Hypothalamus (tissue), 51 donors: ENCODE results near the gene MINK1.
"Not testable (repeated sequence)": the region's sequence is repeated elsewhere in the genome, so short reads cannot be mapped to it uniquely, and the experiment has no call there.

Experiments used
- DNase-seq, 51 donors: peaks; one replicate each; lab custom pipeline; 2025; lab: John Stamatoyannopoulos, UW

Gene MINK1

DNA sequence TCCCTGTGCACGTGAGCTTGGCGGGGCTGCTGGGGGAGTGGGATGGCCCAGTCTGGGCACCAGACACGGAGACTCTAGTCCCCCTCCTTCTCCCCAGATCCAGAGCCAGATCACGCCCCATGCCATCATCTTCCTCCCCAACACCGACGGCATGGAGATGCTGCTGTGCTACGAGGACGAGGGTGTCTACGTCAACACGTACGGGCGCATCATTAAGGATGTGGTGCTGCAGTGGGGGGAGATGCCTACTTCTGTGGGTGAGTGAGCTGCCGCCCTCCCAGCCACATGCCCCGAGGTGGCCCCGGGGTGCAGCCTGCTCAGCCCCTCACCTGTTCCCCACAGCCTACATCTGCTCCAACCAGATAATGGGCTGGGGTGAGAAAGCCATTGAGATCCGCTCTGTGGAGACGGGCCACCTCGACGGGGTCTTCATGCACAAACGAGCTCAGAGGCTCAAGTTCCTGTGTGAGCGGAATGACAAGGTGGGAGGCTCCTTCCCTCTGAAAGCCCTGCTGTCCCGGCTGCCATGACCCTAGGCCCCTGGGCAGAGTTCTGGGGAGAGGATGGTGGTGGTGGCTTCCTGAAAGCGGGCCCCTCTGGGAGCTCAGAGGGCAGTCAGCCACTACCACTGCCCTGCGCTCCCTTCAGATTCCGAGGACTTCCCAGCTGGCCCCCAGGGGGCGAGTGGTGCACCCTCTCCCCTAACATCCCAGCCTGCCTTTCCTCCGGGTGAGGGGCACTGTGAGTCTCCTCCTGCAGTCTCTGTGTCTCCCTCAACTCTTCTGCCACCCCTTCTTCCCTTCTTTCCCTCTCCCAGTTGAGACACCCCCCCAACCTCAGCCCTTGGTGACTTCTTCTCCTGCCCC is 63.4 kb downstream of the MINK1 start:
- no peak for DNase-seq

DNA sequence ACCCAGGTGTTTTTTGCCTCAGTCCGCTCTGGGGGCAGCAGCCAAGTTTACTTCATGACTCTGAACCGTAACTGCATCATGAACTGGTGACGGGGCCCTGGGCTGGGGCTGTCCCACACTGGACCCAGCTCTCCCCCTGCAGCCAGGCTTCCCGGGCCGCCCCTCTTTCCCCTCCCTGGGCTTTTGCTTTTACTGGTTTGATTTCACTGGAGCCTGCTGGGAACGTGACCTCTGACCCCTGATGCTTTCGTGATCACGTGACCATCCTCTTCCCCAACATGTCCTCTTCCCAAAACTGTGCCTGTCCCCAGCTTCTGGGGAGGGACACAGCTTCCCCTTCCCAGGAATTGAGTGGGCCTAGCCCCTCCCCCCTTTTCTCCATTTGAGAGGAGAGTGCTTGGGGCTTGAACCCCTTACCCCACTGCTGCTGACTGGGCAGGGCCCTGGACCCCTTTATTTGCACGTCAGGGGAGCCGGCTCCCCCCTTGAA is 64.1 kb downstream of the MINK1 start:
- DNase-seq = no peak

- DNase-seq = no peak
Observed at GRCh38 chr17:4897785-4898184, 64.6 kb downstream of the MINK1 start.

GRCh38 chr17:4898351-4898750 is 65.2 kb downstream of the MINK1 start:
- no peak for DNase-seq

GRCh38 chr17:4898927-4899326 is 65.8 kb downstream of the MINK1 start:
- no peak for DNase-seq

- peak in 26 of 51 donors; percentile 6 to 80 (median 44) for DNase-seq
Observed at GRCh38 chr17:4899341-4900230, 66.4 kb downstream of the MINK1 start, which contains the start of gene C17orf107. TSS of gene C17orf107 (plus strand) at chr17:4899536. CDS start at chr17:4899763, 227 bp downstream.

DNA sequence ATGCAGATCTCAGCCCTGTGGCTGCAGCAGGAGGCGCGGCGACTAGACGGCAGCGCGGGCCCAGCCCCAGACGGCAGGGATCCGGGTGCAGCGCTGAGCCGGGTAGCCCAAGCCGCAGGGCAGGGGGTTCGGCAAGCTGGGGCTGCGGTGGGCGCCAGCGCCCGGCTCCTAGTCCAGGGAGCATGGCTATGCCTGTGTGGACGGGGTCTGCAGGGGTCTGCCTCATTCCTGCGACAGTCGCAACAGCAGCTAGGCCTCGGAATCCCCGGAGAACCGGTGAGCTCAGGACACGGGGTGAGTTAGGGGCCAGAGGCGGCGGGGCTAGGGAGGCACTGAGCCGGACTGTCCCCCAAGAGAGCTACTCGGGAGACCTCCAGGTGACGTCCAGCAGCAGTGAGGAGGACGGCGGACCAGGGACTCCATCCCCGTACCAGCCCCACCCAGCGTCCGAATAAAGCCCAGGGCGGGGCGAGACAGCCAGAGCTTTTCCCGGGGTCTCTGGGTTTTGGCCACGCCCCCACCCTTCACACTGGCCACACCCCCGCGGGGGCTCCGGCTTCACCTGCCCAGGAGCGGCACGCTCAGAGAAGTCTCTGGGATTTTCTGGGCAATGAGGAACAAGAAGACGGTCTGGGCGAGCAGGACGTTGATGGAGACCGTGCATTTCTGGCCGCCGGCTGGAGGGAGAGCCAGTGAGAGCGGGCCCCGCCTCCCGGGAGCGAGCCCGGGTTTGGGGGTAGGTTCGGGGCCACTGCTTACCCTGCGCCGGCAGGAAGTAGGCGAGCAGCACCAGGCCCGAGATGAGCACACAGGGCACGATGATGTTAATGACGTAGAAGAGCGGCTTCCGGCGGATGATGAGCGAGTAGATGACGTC is 67.3 kb downstream of the MINK1 start:
- peak in 3 of 51 donors; percentile 11 to 27 (median 23) for DNase-seq

- DNase-seq = no peak
Observed at GRCh38 chr17:4901108-4901647, 68.0 kb downstream of the MINK1 start.

GRCh38 chr17:4901648-4902344 is 68.7 kb downstream of the MINK1 start:
- DNase-seq = peak in 30 of 51 donors; percentile 11 to 84 (median 40)

- no peak for DNase-seq
Observed at GRCh38 chr17:4902540-4902939, 69.4 kb downstream of the MINK1 start.

GRCh38 chr17:4903051-4903818 is 70.1 kb downstream of the MINK1 start, which contains the start of gene CHRNE:
TSS of gene CHRNE (minus strand) at chr17:4903098. CDS start at chr17:4903063, 35 bp downstream.
- DNase-seq = peak in 41 of 51 donors; percentile 8 to 82 (median 55)

GRCh38 chr17:4906642-4907041 is 73.5 kb downstream of the MINK1 start:
- DNase-seq = not testable (repeated sequence)

- DNase-seq = peak in 1 of 51 donors; percentile 8
Observed at GRCh38 chr17:4908301-4908700, 75.2 kb downstream of the MINK1 start.

- peak in 46 of 51 donors; percentile 21 to 89 (median 75) for DNase-seq
Observed at GRCh38 chr17:4908711-4909496, 75.8 kb downstream of the MINK1 start.

DNA sequence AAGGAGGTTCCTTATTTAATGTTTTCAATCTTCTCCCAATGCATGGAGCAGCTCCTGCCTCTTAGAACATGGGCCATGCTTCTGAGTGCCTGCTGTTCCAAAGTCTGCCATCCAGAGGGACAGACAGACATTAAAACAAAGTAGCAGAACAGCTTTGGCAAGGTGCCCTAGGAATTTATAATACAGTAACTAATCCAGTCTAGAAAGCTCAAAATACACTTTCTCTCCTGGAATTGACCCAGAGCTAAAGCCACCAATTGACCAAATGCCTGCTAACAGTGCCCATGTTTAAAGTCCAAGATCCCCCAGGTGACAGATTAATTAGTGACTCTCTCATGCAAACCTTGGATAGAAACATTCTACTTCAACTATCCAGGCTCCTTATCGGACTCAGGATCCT is 80.9 kb downstream of the MINK1 start:
- no peak for DNase-seq

- not testable (repeated sequence) for DNase-seq
Observed at GRCh38 chr17:4914551-4914950, 81.4 kb downstream of the MINK1 start.

- DNase-seq = no peak
Observed at GRCh38 chr17:4919511-4920047, 86.4 kb downstream of the MINK1 start.
